ENCODE results near the gene RABGGTA. TPM values are rescaled to one million over a fixed set of nuclear protein-coding genes. Genes with fewer than 3 reads are reported as not detected.

RABGGTA gene
- total RNA-seq, 4 donors from 2014 or later: 29.8 to 44.8 (median 33.5) TPM

- WGBS, 2 donors: 81 to 85% methylated on average over 11 of the region's 11 CpGs
- DNase-seq: no peak
- Histone ChIP-seq H3K4me3 (replicated peaks in 1 of 3) (no peak overlapping the region), H3K9me3 (no peaks in the 10 kb centered on the region), H3K27me3 (no peaks in the 10 kb centered on the region), H3K27ac (no peak overlapping the region), H3K4me1 (peaks cover 0 to 12% of the 10 kb centered on the region in 2 donors), H3K36me3 (no peaks in the 10 kb centered on the region)
- intact Hi-C loops (cut with DNase I): no loop called here
- TF ChIP-seq POLR2A (IDR thresholded peaks at IDR 0.05) (no peak), CTCF (IDR thresholded peaks at IDR 0.05) (no peak)
Observed at GRCh38 chr14:24277606-24278321, 6.4 kb upstream of the RABGGTA start.

- peaks cover under 1 to 13% of the 10 kb centered on the region in 2 donors for H3K4me1 ChIP-seq
- H3K36me3 ChIP-seq: no peaks in the 10 kb centered on the region
- no peaks in the 10 kb centered on the region for H3K27me3 ChIP-seq
- intact Hi-C loops (cut with DNase I): no loop called here
- WGBS, 2 donors: 91 to 96% methylated on average over 6 of the region's 6 CpGs
- TF ChIP-seq CTCF (IDR thresholded peaks at IDR 0.05): no peak
- TF ChIP-seq POLR2A (IDR thresholded peaks at IDR 0.05): no peak
- H3K4me3 ChIP-seq (replicated peaks in 1 of 3): no peak overlapping the region
- no peaks in the 10 kb centered on the region for H3K9me3 ChIP-seq
- H3K27ac ChIP-seq: no peak overlapping the region
- DNase-seq: no peak
Observed at GRCh38 chr14:24277071-24277470, 5.7 kb upstream of the RABGGTA start.

GRCh38 chr14:24274101-24274543, 2.7 kb upstream of the RABGGTA start:
- H3K27me3 ChIP-seq: no peaks in the 10 kb centered on the region
- no peaks in the 10 kb centered on the region for H3K9me3 ChIP-seq
- no peak overlapping the region for H3K4me3 ChIP-seq (replicated peaks in 1 of 3)
- TF ChIP-seq POLR2A (IDR thresholded peaks at IDR 0.05) (no peak), CTCF (IDR thresholded peaks at IDR 0.05) (no peak)
- no peak for DNase-seq
- no peak overlapping the region for H3K27ac ChIP-seq
- 89 to 92% methylated on average over 3 of the region's 3 CpGs for WGBS, 2 donors
- intact Hi-C loops (cut with DNase I): no loop called here
- H3K4me1 ChIP-seq: peaks cover 8 to 18% of the 10 kb centered on the region in 2 donors
- no peaks in the 10 kb centered on the region for H3K36me3 ChIP-seq

GRCh38 chr14:24273422-24273998, 2.1 kb upstream of the RABGGTA start:
- H3K4me1 ChIP-seq: peaks cover 8 to 18% of the 10 kb centered on the region in 2 donors
- no peak for DNase-seq
- intact Hi-C loops (cut with DNase I): no loop called here
- no peak overlapping the region for H3K4me3 ChIP-seq (replicated peaks in 1 of 3)
- no peaks in the 10 kb centered on the region for H3K27me3 ChIP-seq
- no peak overlapping the region for H3K27ac ChIP-seq
- TF ChIP-seq CTCF (IDR thresholded peaks at IDR 0.05) (no peak), POLR2A (IDR thresholded peaks at IDR 0.05) (no peak)
- WGBS, 2 donors: 82 to 92% methylated on average over 3 of the region's 3 CpGs
- no peaks in the 10 kb centered on the region for H3K36me3 ChIP-seq
- H3K9me3 ChIP-seq: no peaks in the 10 kb centered on the region

GRCh38 chr14:24272467-24272866, 1.1 kb upstream of the RABGGTA start:
- intact Hi-C loops (cut with DNase I): no loop called here
- Histone ChIP-seq H3K4me3 (replicated peaks in 1 of 3) (no peak overlapping the region), H3K9me3 (no peaks in the 10 kb centered on the region), H3K27ac (no peak overlapping the region), H3K36me3 (peaks cover 2 to 7% of the 10 kb centered on the region in 2 donors), H3K4me1 (peaks cover 8 to 18% of the 10 kb centered on the region in 2 donors), H3K27me3 (no peaks in the 10 kb centered on the region)
- 96 to 98% methylated on average over 2 of the region's 2 CpGs for WGBS, 2 donors
- no peak for TF ChIP-seq POLR2A (IDR thresholded peaks at IDR 0.05)
- TF ChIP-seq CTCF (IDR thresholded peaks at IDR 0.05): no peak
- DNase-seq: no peak
